C4-2B (cell line): ENCODE measurements around the gene MBD3.

Experiments used
- ZFX ChIP-seq: fragments of 450-650 bp; IDR thresholded peaks from 2 replicates; pipeline ENCODE4 v1.6.1; 2017
- TF ChIP-seq, protein P1 (sequence below): fragments of 450-650 bp; conservative IDR thresholded peaks from 2 replicates; pipeline ENCODE4 v1.5.1; 2017; ENCODE audit warnings: mild to moderate bottlenecking

DNA sequence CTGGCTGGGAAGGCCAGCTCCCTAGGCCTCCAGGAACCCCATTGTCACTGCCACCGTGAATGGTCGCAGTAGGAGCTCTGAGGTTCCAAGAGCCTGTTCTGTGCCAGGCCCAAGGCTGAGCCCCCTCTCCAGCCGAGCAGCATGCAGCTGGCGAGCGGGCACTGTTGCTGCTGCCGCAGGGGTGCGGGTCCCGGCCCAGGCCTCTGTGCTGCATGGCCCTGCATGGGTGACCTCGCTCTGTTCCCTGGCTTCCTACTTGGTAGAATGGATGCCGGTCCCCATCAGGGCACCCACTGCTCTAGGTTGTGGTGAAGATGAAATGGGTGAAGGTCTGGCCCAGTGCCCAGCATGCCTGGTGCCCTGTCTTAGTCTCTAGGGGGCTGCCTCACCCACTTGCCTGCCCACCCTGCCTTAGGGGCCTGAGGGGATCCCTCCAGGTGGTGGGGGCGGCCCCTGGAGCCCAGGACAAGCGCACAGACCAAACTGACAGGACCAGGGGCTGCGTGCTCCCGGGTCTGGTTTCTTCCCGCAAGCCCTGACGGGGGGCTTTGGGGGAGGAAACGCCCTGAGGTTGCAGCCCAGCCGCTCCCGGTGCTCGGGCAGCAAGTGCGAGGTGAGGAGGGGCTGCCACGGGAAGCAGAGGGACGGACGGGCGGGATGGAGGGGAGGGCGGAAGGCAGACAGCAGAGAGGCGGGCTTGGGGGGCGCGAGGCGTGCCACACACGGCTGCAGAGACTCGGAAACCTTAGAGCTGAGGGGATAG lies 21.3 kb upstream of the MBD3 start:
- TF ChIP-seq, protein P1, sequence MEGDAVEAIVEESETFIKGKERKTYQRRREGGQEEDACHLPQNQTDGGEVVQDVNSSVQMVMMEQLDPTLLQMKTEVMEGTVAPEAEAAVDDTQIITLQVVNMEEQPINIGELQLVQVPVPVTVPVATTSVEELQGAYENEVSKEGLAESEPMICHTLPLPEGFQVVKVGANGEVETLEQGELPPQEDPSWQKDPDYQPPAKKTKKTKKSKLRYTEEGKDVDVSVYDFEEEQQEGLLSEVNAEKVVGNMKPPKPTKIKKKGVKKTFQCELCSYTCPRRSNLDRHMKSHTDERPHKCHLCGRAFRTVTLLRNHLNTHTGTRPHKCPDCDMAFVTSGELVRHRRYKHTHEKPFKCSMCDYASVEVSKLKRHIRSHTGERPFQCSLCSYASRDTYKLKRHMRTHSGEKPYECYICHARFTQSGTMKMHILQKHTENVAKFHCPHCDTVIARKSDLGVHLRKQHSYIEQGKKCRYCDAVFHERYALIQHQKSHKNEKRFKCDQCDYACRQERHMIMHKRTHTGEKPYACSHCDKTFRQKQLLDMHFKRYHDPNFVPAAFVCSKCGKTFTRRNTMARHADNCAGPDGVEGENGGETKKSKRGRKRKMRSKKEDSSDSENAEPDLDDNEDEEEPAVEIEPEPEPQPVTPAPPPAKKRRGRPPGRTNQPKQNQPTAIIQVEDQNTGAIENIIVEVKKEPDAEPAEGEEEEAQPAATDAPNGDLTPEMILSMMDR: no peak
- no peak for TF ChIP-seq ZFX
